ENCODE measurements around the gene ABCA4.

GRCh38 chr1:94106716-94107115 is 14.2 kb downstream of the ABCA4 start:
- no peak for TF ChIP-seq POLR2A (IDR thresholded peaks at IDR 0.05)
- TF ChIP-seq, protein P1, sequence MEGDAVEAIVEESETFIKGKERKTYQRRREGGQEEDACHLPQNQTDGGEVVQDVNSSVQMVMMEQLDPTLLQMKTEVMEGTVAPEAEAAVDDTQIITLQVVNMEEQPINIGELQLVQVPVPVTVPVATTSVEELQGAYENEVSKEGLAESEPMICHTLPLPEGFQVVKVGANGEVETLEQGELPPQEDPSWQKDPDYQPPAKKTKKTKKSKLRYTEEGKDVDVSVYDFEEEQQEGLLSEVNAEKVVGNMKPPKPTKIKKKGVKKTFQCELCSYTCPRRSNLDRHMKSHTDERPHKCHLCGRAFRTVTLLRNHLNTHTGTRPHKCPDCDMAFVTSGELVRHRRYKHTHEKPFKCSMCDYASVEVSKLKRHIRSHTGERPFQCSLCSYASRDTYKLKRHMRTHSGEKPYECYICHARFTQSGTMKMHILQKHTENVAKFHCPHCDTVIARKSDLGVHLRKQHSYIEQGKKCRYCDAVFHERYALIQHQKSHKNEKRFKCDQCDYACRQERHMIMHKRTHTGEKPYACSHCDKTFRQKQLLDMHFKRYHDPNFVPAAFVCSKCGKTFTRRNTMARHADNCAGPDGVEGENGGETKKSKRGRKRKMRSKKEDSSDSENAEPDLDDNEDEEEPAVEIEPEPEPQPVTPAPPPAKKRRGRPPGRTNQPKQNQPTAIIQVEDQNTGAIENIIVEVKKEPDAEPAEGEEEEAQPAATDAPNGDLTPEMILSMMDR (IDR thresholded peaks at IDR 0.05), result no peak
